Astrocyte of the cerebellum (primary cell): Measurements from ENCODE around the gene ZSWIM4.
A peak's percentile ranks its signal among the peaks of the same experiment; 100 is the strongest.

Experiments used
- DNase-seq: peaks from one replicate; pipeline ENCODE4 v3.0.0-alpha.2; 2011; ENCODE audit warnings: low read depth
- H3K4me3 ChIP-seq: 2 replicates; pipeline ENCODE4 v1.5.1; 2011; ENCODE audit warnings: mild to moderate bottlenecking, low read depth, low read length, moderate library complexity
- in situ Hi-C: cut with HindIII; loops from 2 replicates; pipeline ENCODE4 v1.10.0; 2017; ENCODE audit warnings: low sequenced_read_pairs
- TF ChIP-seq, protein P1 (sequence below): IDR thresholded peaks from 2 replicates; pipeline ENCODE4 v1.5.1; 2012; ENCODE audit warnings: low read length, low read depth, moderate library complexity, mild to moderate bottlenecking; ENCODE audit errors: missing control alignments

Gene ZSWIM4

DNA sequence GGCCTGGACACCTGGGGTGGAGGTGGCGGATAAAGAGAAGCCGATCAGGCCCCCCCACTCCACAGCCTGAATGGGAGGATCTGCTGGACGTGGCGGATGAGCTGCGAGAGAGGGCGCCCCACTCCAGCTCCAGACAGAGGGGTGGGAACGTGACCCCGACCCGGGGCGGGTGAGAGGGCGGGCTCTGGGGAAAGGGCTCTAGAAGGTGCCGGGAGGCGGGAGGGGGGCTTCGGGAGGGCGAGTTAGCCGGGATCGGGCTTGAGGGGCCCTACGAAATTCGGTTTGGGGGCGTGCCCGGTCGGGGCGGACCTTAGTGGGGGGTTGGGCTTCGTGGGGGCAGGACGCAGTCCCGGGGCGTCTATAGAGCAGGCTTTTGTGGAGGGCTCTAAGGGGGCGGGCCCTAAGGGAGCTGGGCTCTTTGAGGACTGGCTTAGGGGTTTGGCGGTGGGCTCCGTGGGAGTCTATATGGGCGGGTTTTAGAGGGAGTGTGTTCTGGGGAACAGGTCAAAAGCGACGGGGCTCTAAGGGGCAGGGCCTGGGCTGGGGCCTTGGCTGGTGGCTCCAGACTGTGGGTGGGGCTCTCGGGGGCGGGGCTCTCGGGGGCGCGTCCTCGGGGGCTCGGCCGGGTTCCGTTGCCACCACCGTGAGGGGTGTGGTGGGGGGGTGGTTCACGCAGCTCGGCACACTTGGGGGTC, 77.6 kb downstream of the ZSWIM4 start:
- TF ChIP-seq, protein P1, sequence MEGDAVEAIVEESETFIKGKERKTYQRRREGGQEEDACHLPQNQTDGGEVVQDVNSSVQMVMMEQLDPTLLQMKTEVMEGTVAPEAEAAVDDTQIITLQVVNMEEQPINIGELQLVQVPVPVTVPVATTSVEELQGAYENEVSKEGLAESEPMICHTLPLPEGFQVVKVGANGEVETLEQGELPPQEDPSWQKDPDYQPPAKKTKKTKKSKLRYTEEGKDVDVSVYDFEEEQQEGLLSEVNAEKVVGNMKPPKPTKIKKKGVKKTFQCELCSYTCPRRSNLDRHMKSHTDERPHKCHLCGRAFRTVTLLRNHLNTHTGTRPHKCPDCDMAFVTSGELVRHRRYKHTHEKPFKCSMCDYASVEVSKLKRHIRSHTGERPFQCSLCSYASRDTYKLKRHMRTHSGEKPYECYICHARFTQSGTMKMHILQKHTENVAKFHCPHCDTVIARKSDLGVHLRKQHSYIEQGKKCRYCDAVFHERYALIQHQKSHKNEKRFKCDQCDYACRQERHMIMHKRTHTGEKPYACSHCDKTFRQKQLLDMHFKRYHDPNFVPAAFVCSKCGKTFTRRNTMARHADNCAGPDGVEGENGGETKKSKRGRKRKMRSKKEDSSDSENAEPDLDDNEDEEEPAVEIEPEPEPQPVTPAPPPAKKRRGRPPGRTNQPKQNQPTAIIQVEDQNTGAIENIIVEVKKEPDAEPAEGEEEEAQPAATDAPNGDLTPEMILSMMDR, result peak; percentile 12
- in situ Hi-C loops, result no loop called here
- H3K4me3 ChIP-seq, result peak overlapping the region; percentile 24
- DNase-seq, result no peak

DNA sequence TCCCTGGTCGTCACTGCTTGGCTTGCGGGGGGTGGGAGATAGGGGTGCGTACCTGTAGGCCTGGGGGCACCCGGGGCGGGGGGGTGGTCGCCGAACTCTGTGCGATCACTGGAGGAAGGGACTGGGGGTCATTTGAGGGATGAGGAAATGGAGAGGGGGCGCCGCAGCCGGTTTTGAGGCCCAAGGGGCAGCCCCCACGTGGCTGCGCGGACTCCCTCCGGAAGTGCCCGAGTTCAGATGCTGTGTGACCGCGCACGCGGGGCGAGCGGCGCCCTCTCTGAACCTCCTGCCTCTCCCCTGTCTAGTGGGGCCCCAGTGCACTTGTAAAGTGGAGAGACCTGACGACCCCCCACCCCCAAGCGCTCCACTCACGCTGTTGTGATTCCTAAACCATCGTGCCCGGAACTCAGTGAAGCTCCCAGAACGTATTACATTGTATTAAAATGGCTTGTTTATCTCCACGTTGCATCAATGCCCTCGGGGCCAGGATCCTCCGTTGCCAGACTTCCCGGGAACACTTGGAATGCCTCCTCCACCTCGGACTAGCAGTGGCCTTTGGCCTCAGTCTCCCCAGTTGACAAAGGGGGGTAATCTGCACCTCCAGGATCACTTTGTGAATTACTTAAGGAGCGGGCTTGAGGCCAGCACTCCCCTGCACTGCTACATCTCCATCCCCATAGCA, 78.7 kb downstream of the ZSWIM4 start:
- no peak overlapping the region for H3K4me3 ChIP-seq
- TF ChIP-seq, protein P1, result no peak
- no peak for DNase-seq
- in situ Hi-C loops, result no loop called here

DNA sequence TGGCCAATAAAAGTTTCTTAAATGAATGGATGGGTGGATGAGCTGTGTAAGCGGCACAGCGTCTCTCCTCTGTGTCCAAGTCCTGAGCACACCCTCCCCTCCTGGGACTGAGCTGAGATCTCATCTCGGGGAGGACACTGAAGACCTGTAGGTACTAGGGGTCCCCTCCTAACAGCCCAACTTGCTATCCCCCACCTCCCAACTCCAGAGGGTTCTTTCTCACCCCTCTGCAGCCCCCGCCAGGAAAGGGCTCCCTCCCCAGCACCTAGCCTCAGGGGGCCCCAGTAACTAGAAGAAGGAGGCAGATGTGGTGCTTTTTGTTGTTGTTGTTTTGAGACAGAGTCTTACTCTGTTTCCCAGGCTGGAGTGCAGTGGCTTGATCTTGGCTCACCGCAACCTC, 80.6 kb downstream of the ZSWIM4 start:
- in situ Hi-C loops, result no loop called here
- no peak for DNase-seq
- H3K4me3 ChIP-seq, result no peak overlapping the region
- TF ChIP-seq, protein P1, result no peak

DNA sequence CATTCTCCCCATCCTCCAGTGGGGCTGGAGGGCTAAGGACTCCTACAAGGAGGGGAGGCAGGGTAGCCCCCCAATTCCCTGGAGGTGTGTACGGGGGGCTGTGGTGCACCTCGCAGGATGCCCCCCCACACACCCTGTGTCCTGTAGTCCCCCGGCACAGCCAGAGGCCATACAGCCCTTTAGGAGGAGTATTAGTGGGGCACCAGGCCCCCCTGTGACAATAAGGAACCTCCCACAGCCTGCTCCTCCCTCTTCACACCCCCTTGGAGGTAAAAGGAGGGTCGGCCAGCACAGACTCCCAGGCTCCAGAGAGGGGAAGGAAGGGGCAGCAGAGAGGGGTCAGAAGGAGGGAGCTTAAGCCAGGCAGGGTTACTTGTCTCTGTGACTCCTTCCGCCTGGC, 81.6 kb downstream of the ZSWIM4 start, which contains the start of gene NANOS3:
Gene NANOS3 (plus strand): TSS at position 301 of the 400 bp plus-strand sequence. CDS start 115 bp downstream, outside the sequence.
- H3K4me3 ChIP-seq, result no peak within 1 kb of the TSS
- in situ Hi-C loops, result no loop called here
- TF ChIP-seq, protein P1, result no peak
- DNase-seq, result no peak

DNA sequence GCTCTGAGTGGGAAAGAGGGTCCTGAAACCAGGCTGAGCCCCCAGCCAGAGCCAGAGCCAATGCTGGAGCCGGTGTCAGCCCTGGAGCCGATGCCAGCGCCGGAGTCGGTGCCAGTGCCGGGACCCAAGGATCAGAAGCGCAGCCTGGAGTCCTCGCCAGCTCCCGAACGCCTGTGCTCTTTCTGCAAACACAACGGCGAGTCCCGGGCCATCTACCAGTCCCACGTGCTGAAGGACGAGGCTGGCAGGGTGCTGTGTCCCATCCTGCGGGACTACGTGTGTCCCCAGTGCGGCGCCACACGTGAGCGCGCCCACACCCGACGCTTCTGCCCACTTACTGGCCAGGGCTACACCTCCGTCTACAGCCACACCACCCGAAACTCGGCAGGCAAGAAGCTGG, 82.1 kb downstream of the ZSWIM4 start:
- DNase-seq, result no peak
- no peak overlapping the region for H3K4me3 ChIP-seq
- TF ChIP-seq, protein P1, result no peak
- in situ Hi-C loops, result no loop called here

DNA sequence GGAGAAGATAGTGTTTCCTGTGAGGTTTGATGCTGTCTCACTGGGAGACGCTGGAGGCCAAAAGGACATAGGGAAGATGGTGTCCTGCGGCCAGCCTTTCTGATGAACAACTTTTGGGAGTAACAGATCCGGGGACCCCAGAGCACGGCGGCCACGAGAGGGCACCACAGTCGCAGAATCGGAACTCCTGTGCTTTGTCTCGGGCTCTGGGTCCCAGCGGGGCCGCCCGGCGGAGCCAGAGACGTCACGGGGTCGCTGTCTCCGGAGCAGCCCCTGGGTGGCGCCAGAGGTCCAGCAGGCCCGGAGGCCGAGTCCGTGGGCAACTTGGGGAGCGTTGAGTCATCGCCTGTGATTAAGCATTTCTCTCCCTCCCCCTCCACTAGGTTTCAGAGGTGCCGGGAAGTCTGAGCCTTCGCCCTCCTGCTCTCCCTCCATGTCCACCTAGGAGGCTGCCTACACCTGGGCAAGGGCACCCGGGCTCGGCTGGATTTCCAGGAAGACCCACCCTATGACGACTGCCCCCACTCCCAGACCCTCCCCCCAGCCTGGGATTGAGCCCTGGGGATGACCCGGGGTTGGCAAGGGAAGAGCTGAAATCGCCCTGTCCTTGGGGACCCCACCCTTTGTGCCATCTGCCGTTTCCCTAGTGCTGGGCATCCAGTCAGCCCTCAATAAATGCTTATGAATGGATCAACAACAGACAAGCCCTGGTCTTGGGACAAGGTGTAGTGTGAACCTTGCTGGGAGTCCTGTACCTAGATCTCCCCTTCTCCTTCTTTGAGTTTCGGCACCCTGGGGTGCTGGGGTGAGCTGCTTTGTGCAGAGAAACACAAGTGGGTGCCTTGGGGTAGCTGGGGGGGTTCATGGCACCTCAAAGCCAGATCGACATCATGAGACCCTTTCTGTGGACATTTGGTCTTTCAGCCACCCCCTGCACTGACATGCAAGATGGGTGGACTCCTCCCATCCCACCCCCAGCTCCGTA, 85.1 kb downstream of the ZSWIM4 start:
- H3K4me3 ChIP-seq, result no peak overlapping the region
- TF ChIP-seq, protein P1, result peak; percentile 99
- in situ Hi-C loops, result no loop called here
- peak; percentile 89 for DNase-seq
